SH-SY5Y (cell line): ENCODE measurements around the gene GTSF1L.

Experiments
- GATA2 ChIP-seq: IDR thresholded peaks from 2 replicates; pipeline ENCODE4 v1.6.1; 2011; ENCODE audit warnings: mild to moderate bottlenecking, low read depth, low read length
- GATA3 ChIP-seq: IDR thresholded peaks from 2 replicates; pipeline ENCODE4 v1.6.1; 2011; ENCODE audit warnings: low read depth, mild to moderate bottlenecking, low read length, moderate library complexity

DNA sequence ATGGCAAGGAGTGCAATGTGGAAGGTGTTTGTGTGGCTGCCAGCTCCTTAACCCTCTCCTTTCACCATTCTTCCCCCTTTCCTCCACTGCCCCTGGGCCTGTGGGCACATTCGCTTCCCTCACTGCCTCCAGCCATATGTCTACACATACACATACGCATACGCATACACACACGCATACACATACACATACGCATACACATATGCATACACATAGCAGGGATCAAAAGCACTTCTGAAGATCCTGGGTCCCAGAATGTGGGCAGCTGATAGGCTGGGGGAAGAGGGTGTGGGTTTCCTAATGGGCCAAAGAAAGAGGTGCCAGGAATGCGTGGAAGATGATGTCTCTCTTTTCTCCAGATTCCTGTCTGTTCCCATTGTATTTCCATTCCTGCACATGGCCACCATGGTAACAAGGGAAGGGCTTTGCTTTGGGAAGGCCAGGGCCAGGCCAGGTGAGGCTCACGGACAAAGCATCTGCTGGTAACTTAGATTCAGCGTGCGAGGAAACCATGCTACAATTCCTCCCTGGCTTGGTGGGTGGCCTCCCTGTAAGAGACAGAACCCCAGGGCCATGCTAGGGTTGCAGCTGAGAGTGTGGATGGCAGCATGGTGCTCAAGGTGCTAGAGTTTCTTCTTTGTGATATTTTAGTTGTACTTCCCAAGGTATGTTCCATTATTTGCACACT is 44.8 kb upstream of the GTSF1L start:
- TF ChIP-seq GATA3 (no peak), GATA2 (no peak)
